OCI-LY1 (cell line): ENCODE data around the gene PDE4D.

Source experiments
- CTCF ChIP-seq: fragments of 200-600 bp; sonication (generic), shearing (Covaris generic); IDR thresholded peaks from 2 replicates; pipeline ENCODE4 v1.5.1; 2017; ENCODE audit warnings: mild to moderate bottlenecking, antibody characterized with exemption, low read length, moderate library complexity, mixed read lengths
- EZH2 ChIP-seq: fragments of 200-600 bp; sonication (generic), shearing (Covaris generic); IDR thresholded peaks from 2 replicates; pipeline ENCODE4 v1.8.0; 2017; ENCODE audit warnings: borderline replicate concordance, mixed run types, mild to moderate bottlenecking, antibody characterized with exemption, low read length, moderate library complexity, mixed read lengths

GRCh38 chr5:59171131-59171530 is 722.4 kb downstream of the PDE4D start:
- TF ChIP-seq CTCF (no peak), EZH2 (no peak)
